ENCODE results near the gene COMMD7.
A peak's percentile ranks its signal among the peaks of the same experiment; 100 is the strongest.

Gene COMMD7

GRCh38 chr20:32664012-32664677, 79.1 kb downstream of the COMMD7 start:
- TF ChIP-seq CTCF (IDR thresholded peaks at IDR 0.05), result no peak

- TF ChIP-seq CTCF (IDR thresholded peaks at IDR 0.05), result no peak
Observed at GRCh38 chr20:32663335-32664011, 79.8 kb downstream of the COMMD7 start.

- no peak for TF ChIP-seq CTCF (IDR thresholded peaks at IDR 0.05)
Observed at GRCh38 chr20:32661820-32662528, 81.3 kb downstream of the COMMD7 start.

- no peak for TF ChIP-seq CTCF (IDR thresholded peaks at IDR 0.05)
Observed at GRCh38 chr20:32660661-32661060, 82.6 kb downstream of the COMMD7 start.

GRCh38 chr20:32656827-32657226, 86.4 kb downstream of the COMMD7 start:
- no peak for TF ChIP-seq CTCF (IDR thresholded peaks at IDR 0.05)

- no peak for TF ChIP-seq CTCF (IDR thresholded peaks at IDR 0.05)
Observed at GRCh38 chr20:32655903-32656512, 87.3 kb downstream of the COMMD7 start.

- peak; percentile 94 for TF ChIP-seq CTCF (IDR thresholded peaks at IDR 0.05)
Observed at GRCh38 chr20:32652739-32653526, 90.3 kb downstream of the COMMD7 start.

Measured in LNCAP (cell line).